Peyer's patch (tissue), 4 donors: ENCODE data around the gene A2ML1. TPM values are rescaled to one million over a fixed set of nuclear protein-coding genes. Genes with fewer than 3 reads are reported as not detected.

Source experiments
- total RNA-seq, 4 donors: library from RNA; depleted of rRNA; stranded (reverse); fragments of >200 nt; gene quantifications; one replicate each; pipeline ENCODE4 v1.1.0, GENCODE V29; 2016

A2ML1 gene
- total RNA-seq, 4 donors from 2014 or later: 0.83 TPM; not detected in 3

Other genes starting within 250 kb of the A2ML1 start
- 1 to 10 TPM in 3 of 4 donors, not detected in 1; 1.8 to 5.4 (median 1.9) TPM for gene AICDA, start 209.8 kb upstream of the A2ML1 start, total RNA-seq
- gene MFAP5, start 159.8 kb upstream of the A2ML1 start, total RNA-seq: 10 to 100 TPM; 17.3 to 67.4 (median 32.4) TPM
- gene RIMKLB, start 124.6 kb upstream of the A2ML1 start, total RNA-seq: 10 to 100 TPM; 27.0 to 89.1 (median 37.0) TPM
- 10 to 100 TPM; 11.2 to 52.8 (median 31.0) TPM for gene PHC1, start 91.9 kb downstream of the A2ML1 start, total RNA-seq
- gene M6PR, start 127.0 kb downstream of the A2ML1 start, total RNA-seq: 10 to 100 TPM; 52.0 to 73.7 (median 59.1) TPM
- 10 to 100 TPM in 1 of 4 donors, 1 to 10 TPM in 2, not detected in 1; 1.0 to 29.7 (median 1.6) TPM for gene KLRG1, start 166.9 kb downstream of the A2ML1 start, total RNA-seq